TTC549 (cell line): ENCODE results near the gene SLC47A1.
"Not testable (repeated sequence)": the region's sequence is repeated elsewhere in the genome, so short reads cannot be mapped to it uniquely, and the experiment has no call there.

Experiments used
- FAIRE-seq: peaks from 2 replicates; lab custom pipeline; 2012; peaks lifted over from hg19 to GRCh38; lab: Jason Lieb, UNC

Gene SLC47A1

DNA sequence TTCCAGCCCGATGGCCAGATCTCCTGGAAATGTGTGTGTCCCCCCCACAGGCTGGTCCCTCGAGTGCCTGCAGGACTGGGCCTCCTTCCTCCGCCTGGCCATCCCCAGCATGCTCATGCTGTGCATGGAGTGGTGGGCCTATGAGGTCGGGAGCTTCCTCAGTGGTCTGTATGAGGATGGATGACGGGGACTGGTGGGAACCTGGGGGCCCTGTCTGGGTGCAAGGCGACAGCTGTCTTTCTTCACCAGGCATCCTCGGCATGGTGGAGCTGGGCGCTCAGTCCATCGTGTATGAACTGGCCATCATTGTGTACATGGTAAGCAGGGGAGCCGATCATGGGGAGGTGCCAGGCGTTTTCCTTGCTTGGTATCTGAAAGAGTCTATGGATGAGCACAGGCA lies 22.1 kb downstream of the SLC47A1 start:
- FAIRE-seq: no peak

DNA sequence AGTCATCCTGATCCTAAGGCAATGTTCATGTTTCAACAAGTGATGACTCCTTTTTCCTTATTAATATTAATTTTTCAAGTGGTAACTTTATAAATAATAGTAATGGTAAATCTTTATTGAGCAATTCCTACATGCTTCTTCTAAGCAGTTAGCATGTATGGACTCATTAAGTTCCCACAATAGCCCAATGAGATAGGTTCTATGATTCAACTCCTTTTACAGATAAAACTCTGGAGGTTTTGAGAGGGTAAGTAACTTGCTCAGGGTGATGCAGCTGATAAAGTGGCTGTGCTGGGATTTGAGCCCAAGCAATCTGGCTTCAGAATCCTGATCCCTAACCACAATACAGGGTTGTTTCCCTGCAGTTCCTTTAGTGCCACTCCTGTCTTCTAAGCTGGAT lies 25.3 kb downstream of the SLC47A1 start:
- no peak for FAIRE-seq

DNA sequence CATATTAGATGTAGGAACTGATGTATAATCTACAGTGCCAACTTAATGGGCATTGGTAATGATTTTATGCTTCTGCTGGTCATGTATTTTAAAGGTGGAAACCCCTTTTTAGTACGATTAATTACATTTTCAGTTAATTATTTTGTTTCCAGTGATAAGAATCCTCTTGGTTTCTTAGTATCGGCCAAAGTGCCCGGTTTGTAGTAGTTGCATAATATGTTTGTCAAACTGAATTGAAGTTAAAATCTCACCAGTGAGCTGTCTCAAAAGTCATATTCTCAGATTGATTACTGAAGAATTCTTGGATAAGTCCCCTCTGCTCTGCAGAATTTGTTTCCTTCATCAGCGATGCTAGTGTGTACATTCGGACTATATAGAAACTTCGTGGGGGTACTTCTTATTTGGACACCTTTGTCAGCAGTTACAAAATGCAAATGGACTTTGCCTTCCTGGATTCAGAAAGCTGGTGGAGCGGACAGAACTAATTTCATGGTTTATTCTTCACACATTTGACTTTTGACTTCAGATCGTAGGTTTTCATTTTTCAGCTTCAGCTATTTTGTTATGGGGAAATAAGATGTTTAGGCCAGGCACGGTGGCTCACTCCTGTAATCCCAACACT lies 28.2 kb downstream of the SLC47A1 start:
- no peak for FAIRE-seq

DNA sequence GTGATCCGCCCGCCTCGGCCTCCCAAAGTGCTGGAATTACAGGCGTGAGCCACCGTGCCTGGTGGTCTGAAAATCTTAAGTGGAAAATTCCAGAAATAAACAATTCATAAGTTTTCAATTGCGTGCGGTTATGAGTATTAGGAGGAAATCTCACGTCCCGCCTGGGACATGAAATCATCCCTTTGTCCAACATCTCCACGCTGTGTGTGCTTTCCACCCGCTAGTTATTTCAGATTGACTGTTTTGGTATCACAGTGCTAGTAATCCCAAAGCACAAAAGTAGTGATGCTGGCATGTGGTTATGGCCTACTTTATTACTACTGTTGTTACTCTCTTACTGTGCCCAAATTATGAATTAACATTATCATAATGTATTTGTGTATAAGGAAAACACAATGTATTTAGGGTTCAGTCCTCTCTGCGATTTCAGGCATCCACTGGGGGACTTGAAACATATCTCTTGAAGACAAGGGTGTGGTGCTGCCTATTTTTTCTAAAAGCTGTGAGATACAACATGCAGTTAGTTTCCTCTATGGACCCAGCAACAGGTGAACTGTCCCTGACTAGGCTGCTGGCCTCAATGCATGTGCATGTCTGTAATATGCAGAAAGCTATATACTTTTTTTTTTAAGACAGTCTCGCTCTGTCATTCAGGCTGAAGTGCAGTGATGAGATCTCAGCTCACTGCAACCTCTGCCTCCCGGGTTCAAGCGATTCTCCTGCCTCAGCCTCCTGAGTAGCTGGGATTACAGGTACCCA lies 32.3 kb downstream of the SLC47A1 start:
- no peak for FAIRE-seq

DNA sequence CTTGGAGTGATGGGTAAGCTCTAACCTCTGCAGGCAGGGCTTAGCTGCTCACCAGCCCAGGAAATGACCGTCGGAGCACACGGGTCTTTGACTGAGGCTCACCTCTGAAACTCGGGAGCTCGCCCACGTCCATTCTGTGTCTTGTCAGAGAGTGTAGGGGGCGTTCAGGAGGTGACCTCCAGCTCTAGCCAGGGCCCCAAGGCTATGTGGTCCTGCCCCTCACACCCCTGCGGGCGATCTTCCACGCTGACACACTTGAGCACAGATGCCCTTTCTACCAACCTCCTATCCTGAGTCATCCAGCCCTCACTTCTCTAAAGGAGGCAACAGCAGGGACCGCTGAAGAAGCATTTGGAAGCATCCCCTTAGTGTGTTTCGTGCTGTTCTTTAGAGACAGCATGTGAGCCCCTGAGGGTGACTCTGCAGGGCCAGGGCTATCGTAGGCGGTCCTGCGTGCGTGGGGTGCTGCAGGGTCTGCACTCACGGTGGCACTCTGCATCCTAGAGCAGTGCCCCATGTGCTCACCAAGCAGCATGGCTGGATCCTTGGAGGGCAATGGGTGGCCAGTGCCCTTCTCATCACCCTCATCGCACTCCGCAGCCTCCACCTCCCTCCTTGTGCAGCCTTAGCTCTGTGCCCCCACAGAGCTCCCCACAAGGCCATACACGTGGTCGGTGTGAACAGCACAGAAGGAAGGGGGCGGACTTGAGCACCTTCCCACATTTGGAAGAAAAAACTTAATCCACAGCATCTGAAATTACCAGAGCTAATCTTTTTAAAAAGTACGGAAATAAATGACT lies 33.8 kb downstream of the SLC47A1 start:
- FAIRE-seq: no peak

DNA sequence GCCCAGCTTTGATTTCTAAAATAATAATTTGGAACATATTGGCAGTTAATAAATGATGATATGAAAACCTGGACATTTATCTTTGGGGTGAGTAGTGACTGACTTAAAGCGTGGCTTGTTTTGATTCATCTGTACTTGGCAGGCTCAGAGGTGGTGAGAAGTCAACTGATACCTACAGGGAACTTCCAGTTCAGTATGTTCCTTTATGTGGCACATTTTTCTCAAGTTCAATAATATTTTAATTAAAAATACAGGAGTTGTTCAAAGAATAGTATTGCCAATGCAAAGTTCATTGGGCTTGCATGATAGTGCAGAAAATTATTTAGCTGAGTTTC lies 34.3 kb downstream of the SLC47A1 start:
- no peak for FAIRE-seq

DNA sequence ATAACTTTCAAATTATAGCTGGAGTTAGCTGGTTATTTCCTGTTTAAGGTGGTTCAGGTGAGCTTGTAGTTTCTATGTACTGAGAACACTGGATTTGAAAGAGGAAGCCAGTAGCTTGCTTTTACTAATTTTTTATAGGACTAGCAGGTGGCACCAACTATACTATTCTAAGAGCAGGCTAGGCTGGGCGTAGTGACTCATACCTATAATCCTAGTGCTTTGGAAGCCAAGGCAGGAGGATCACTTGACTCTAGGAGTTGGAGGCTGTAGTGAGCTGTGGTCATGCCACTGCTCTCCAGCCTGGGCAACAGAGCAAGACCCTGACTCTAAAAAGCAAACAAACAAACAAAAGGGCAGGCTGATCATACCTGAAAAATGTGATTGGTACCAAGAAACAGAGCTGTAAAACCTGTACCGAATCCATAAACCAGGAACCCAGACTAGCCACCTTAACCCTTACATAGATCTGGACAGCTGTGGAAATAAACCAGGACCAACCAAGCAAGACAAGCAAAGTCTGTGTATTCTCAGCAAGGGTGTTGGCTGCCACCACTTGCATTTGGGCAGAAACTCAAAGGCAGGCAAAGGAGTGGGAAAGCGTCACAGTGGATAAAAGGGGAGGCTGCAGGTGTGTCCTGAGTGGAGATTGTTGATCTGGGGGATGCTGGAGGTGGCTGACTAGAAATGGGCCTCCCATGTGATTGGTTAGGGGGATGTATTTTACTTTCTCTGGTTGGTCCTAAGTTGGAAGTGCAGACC lies 36.3 kb downstream of the SLC47A1 start:
- no peak for FAIRE-seq

DNA sequence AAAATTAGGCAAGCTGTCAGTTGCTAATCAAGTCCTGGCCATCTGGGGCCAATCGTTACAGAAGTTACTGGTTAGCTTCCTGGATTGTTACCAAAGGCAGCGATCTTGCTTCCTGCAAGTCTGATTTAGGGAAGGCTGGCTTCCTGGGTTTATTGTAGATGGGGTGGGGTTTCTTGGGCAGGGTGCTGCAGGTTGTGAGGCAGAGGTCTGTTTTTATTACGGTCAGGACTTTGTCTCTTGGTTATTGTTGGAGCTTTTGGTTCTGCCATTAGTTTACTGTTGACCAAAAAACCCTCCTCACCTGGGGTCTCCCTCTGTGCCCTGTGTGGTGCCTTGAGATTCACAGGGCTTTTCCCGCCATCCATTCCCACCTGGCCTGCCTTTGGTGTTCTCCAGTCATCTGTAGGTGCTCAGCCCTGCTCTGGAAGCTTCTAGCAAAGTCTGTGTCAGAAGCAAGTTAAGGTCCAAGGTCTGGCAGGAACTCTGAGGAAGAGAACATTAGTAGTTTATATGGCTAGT lies 36.9 kb downstream of the SLC47A1 start:
- no peak for FAIRE-seq

DNA sequence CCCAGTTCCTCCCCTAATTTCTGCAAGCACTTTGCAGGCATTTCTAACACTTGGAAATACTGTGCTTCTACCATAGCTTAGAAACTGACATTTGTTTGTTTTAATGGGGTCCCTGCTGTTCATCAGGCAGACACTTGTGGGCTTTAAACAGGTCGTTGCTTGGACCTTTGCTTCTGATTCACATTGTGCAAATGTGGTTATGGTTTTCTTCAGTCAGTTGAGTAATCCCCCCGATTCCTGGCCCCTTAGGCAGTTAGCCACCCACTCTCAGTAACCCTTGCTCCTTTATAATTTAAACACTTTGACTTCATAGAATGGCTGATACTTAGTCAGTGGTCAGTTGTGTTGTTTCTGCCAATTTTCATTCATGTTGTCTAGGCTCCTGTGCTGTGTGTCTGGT lies 39.4 kb downstream of the SLC47A1 start:
- no peak for FAIRE-seq

DNA sequence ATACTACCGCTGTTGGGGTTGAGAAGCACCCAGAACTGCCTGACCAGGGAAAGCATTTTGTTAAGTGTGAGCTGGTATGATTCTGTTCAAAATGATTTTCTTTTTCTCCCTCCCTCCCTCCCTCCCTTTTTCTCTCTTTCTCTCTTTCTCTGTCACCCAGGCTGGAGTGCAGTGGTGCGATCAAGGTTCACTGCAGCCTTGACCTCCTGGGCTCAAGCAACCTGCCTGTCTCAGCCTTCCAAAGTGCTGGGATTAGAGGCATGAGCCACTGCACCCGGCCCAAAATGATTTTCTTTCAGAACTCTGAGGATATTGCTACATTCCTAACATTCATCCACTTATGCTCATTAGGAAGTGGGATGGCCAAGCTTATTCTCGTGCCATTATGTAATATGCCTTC lies 41.3 kb downstream of the SLC47A1 start:
- FAIRE-seq: no peak

DNA sequence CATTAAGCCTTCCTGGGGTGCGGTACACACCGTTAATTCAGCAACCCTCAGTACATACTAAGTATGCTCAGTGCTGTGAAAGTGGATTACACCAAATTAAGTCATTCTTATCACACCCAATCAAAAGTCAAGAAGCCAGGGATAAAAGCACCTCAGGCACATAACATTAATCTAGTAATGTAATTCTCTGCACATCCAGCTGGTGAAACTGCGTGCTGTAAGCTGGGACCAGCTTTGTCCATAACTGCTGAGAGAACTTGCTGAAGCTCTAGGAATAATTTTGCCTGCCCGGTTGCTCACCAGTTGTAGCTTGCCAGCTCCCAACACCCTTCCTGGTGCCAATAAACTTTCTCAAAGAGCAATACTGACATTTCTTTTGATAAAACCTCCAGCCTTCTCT lies 44.9 kb downstream of the SLC47A1 start:
- no peak for FAIRE-seq

DNA sequence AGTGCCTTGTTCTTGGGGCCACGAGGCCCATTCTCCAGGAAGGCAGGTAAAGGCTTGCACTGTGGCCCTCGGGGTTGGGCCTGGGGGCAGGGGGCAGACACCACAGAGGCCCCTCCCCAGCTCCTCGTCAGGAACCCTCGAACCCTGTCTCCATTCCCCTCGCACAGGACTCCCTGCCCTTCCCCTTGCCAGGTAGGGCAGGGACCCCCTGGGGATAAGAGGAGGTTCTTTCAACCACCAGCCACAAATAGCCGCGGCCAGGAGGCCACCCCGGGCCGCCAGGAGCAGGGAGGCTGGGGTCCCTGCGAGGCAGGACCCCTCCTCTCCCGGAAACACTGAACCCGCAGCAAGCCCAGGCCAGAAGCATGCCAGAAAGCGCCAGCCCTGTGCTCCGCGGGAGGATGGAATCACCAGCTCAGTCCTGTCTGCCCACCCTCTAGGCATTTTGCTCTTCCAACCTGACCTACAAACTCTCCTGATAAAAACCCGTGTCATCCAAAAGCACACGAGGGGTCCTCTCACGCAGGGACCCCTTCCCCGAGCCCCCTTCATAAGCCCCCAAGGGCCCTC lies 45.6 kb downstream of the SLC47A1 start:
- no peak for FAIRE-seq

DNA sequence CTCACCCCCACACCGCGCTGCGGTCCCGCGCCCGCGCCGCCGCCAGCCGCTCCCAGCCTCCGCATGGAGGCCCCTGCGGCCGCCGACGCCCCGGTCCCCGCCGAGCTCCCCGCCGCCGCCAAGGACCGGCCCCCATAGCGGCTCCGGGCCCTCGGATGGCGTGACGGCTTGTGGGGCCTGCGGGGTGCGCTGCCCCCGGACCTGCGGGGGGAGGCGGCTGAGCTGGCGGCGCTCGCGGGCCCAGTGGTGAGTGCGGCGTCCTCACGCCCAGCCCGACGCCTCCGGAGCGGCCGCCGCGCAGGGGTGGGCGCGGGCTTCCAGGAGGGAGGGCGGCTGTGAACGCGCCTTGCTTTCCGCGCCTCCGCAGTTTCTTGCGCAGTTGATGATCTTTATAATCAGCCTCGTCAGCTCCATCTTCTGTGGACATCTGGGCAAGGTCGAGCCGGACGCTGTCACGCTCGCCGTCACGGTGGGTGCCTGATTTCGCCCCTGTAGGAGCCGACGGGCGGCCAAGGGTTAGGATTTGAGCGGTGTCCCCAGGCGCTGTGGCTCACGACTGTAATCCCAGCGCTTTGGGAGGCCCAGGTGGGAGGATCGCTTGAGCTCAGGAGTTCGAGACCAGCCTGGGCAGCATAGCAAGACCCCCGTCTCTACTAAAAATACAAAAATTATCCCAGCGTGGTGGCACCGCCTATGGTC lies 46.4 kb downstream of the SLC47A1 start:
- no peak for FAIRE-seq

DNA sequence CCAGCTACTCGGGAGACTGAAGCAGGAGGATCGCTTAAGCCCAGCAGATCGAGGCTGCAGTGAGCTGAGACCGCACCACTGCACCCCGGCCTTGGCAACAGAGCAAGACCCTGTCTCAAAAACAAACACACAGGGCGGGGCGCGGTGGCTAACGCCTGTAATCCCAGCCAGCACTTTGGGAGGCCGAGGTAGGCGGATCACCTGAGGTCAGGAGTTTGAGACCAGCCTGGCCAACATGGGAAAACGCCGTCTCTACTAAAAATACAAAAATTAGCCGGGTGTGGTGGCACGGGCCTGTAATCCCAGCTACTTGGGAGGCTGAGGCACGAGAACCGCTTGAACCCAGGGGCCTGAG lies 46.9 kb downstream of the SLC47A1 start:
- FAIRE-seq: not testable (repeated sequence)

DNA sequence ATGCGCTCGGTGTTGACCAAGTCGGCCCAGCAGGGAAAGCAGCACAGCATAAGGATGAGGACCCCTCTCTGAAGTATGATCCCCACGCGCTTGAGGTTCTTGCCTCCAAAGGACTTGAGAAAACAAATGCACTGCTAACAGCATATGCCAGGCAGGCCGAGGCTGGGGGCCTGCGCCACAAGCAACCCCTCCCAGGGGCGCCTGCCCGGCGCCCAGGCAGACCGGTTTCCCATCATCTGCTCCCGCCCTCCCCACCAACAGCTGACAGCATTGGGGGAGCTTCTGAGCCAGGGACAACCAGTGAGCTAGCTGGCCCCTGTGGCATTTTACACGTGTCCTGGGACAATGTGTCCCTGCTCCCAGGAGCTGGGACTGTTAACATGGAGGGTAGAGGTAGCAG lies 48.5 kb downstream of the SLC47A1 start:
- not testable (repeated sequence) for FAIRE-seq

DNA sequence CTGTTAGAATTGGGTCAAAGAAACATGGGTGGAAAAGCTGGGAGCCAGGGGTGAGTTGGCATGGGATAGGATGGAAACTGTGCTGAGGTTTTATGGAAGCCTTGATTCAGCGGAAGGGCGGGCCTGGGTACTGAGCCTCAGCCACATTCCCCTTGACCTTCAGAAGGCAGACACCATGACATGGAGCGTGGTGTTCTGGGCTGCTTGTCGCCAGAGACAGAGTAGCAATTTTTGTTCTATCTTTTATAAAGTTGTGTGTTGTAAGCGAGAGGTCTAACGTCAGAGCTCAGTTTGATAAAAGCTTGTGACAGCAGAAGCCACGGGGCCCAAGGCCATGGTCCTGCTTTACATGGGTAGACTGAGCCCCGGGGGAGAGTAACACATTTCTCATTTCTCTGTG lies 50.2 kb downstream of the SLC47A1 start:
- FAIRE-seq: no peak

DNA sequence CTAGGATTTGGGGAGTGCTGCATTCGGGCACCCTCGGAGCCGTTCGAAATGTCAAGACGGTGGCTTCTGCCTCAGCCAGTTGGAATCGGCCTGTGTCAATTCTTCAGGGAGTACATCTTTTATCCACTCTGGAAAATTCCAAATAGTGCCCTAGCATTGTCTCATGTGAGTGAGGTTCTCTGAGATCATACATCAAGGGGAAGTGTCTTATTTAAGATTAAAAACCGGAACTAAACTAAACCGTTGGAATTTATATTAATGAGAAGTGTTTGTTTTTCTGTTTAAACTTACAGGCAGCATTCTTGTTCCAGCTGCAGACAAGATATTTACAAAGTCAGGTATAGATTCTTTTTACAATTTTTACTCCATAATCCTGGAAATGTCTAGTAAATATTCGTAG lies 56.8 kb downstream of the SLC47A1 start:
- FAIRE-seq: no peak

DNA sequence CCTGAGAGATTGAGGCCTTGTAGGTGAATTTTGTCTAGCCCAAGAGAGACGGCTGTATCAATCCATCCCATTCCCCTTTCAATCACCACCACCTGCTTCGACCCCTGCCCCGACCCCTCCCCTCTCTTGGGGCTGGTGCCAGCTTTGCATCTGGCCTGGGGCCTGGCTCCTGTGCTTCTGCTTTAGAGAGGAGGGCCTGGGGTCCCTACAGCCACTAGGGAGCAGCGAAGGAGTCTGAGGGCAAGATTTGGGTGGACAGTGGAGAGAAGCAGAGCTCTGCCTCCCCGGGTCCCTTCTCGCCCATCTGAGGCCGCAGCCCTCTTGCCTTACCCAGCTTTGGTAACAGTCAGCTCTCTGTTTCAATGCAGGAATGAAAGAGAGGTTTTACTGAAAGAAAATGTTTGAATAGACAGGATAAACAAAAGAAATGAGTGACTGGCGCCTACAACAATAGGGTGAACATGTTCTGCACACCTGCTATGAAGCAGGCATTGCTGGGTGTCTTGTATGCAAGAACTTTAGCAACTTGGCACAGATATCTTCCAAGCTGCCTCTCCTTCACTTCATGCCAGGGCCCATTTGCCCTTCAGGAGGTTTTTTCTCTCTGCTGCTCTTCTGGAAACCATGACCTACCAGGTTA lies 57.4 kb downstream of the SLC47A1 start:
- FAIRE-seq: no peak

DNA sequence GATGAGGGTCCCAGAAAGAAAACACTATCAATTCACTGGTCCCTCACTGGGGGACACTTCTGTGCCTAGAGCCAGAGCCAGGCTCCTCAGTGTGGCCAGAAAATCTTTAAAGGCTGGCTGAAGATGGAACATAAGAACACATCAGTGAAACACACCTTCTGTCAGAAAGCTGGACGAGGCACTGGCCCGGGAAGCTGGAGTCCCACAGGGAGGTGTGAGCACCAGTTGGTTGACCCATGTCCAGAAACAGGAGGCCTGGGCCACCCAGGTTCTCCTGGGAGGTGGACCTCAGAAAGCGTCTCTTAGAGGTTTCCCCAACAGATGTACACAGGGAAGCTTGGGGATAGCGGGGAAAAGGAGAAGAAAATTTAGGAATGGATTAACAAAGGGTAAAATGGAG lies 58.7 kb downstream of the SLC47A1 start:
- no peak for FAIRE-seq

DNA sequence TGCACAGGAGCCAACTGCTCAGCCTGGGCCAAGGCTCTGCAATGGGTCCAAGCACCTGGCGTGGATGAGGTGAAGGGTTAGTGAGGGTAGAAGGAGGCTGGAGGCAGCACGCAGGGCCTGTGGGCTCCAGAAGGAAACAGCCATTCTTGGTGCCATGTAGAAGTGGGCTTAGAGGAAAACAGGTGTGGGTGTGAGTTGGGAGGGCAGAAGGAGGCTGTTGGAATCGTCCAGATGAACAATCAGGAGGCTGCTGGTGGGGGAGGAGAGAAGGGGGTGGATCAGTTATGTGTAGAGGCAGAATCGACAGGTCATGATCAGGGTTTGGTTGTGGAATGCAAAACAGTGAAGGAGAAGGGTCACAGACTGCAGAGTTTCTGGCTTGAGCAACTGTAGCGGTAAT lies 63.2 kb downstream of the SLC47A1 start:
- FAIRE-seq: no peak

DNA sequence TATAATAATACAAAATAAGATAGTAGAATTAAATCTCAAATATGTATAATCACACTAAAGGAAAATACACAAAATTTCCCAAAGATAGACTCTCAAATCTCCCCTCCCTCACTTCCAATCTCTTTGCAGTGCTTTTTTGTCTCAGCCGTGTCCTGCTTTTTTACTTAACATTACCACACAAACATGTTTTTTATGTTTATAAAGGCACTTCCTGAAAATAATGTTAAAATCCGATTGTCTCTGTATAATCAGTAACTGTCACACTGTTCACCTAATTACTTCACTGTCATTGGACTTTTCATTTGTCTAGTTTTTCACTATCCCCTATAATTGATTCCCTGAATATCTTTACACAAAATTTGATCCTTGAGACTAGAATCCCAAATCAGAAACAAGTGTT lies 76.7 kb downstream of the SLC47A1 start:
- FAIRE-seq: no peak
